Esophagus muscularis mucosa (tissue), 4 donors: Measurements from ENCODE around the gene SOBP. TPM values are rescaled to one million over a fixed set of nuclear protein-coding genes. Genes with fewer than 3 reads are reported as not detected.

Source experiments
- DNase-seq: peaks from one replicate; pipeline ENCODE4 v3.0.0-alpha.2; 2017; ENCODE audit errors: extremely low spot score
- H3K27ac ChIP-seq, 4 donors: fragments of 200-600 bp; sonication (generic); replicated peaks in 1 of 4; 1 replicate in 3 of 4; 2 replicates in 1 of 4; pipeline ENCODE4 v1.5.1; 2016 to 2019; ENCODE audit warnings: mild to moderate bottlenecking in 1 of 4
- H3K27me3 ChIP-seq, 4 donors: fragments of 200-600 bp; sonication (generic); one replicate each; pipeline versions ENCODE4 v1.5.1 to v1.6.0; 2016 to 2019
- H3K36me3 ChIP-seq, 4 donors: fragments of 200-600 bp; sonication (generic); one replicate each; pipeline ENCODE4 v1.5.1; 2016 to 2019
- H3K4me1 ChIP-seq, 4 donors: fragments of 200-600 bp; sonication (generic); one replicate each; pipeline ENCODE4 v1.5.1; 2016 to 2019
- H3K4me3 ChIP-seq, 4 donors: fragments of 200-600 bp; sonication (generic); 1 replicate in 2 of 4; 2 replicates in 2 of 4; pipeline ENCODE4 v1.5.1; 2016 to 2019; ENCODE audit warnings: mild to moderate bottlenecking in 4 of 4, moderate library complexity in 1 of 4
- H3K9me3 ChIP-seq, 4 donors: fragments of 200-600 bp; sonication (generic); 1 replicate in 3 of 4; 2 replicates in 1 of 4; pipeline ENCODE4 v1.5.1; 2016 to 2019
- CTCF ChIP-seq, 3 experiments: fragments of 200-600 bp in 2 of 3; fragments of 450-650 bp in 1 of 3; sonication (generic) in 2 of 3; IDR thresholded peaks; one replicate each; pipeline ENCODE4 v1.5.1; 2017 to 2019; ENCODE audit warnings: antibody characterized with exemption in 3 of 3, mild to moderate bottlenecking in 2 of 3, moderate library complexity in 1 of 3
- EP300 ChIP-seq: sonication (generic); formaldehyde crosslinking; IDR thresholded peaks from one replicate; pipeline ENCODE4 v1.6.1; 2017; ENCODE audit warnings: antibody characterized with exemption
- POLR2A ChIP-seq: fragments of 450-650 bp; IDR thresholded peaks from one replicate; pipeline ENCODE4 v1.6.1; 2017; ENCODE audit warnings: antibody characterized with exemption, moderate library complexity, mild to moderate bottlenecking, low read depth
- POLR2AphosphoS5 ChIP-seq, 2 donors: sonication (generic); formaldehyde crosslinking; IDR thresholded peaks; one replicate each; pipeline ENCODE4 v1.6.1; 2017; ENCODE audit warnings: antibody characterized with exemption in 2 of 2
- WGBS: methylation state at CpG from one replicate; pipeline ENCODE4 v1.1.5; 2018; 5-methylcytosine and 5-hydroxymethylcytosine counted together
- intact Hi-C: fragments of 100-400 bp; cut with DNase I; formaldehyde crosslinking; loops from one replicate; pipeline ENCODE4 v1.15.1; 2023
- total RNA-seq, 4 donors: library from RNA; depleted of rRNA; stranded (reverse); fragments of >200 nt; gene quantifications; one replicate each; pipeline versions ENCODE4 v1.1.0 to v1.2.1, GENCODE V29; 2016

The SOBP gene
- total RNA-seq, 4 donors from 2014 or later: 18.6 to 44.1 (median 27.6) TPM

- H3K36me3 ChIP-seq: peaks cover 0 to 7% (median 4%) of the 10 kb centered on the region in 4 donors
- WGBS: 35% methylated on average over 18 of the region's 101 CpGs
- no peak for DNase-seq
- H3K4me1 ChIP-seq: peaks cover 0 to 29% (median 20%) of the 10 kb centered on the region in 4 donors
- peak overlapping the region; percentile 32 to 51 (median 38) for H3K4me3 ChIP-seq
- intact Hi-C loops: loop anchor here (10.0 kb wide), 1 partner anchor 150 kb away; no protein-coding TSS in a partner anchor
- TF ChIP-seq POLR2AphosphoS5 (IDR thresholded peaks at IDR 0.05) (no peak), CTCF (IDR thresholded peaks at IDR 0.05) (no peak), POLR2A (no peak), EP300 (no peak)
- H3K9me3 ChIP-seq: no peaks in the 10 kb centered on the region
- H3K27ac ChIP-seq: no peak overlapping the region
- H3K27me3 ChIP-seq: peaks cover 0 to 12% (median 0%) of the 10 kb centered on the region in 4 donors
These were observed 144.6 kb downstream of the SOBP start for GRCh38 chr6:107634324-107635056.

GRCh38 chr6:107635057-107635515, 145.2 kb downstream of the SOBP start:
- Histone ChIP-seq H3K27me3 (peaks cover 0 to 12% (median 0%) of the 10 kb centered on the region in 4 donors), H3K27ac (no peak overlapping the region), H3K9me3 (no peaks in the 10 kb centered on the region), H3K36me3 (peaks cover 0 to 7% (median 4%) of the 10 kb centered on the region in 4 donors), H3K4me3 (peak overlapping the region; percentile 32 to 51 (median 38)), H3K4me1 (peaks cover 0 to 23% (median 14%) of the 10 kb centered on the region in 4 donors)
- DNase-seq: no peak
- TF ChIP-seq POLR2A: no peak
- TF ChIP-seq POLR2AphosphoS5 (IDR thresholded peaks at IDR 0.05): no peak
- no peak for TF ChIP-seq CTCF (IDR thresholded peaks at IDR 0.05)
- no peak for TF ChIP-seq EP300
- intact Hi-C loops: loop anchor here (10.0 kb wide), 1 partner anchor 150 kb away; no protein-coding TSS in a partner anchor
- WGBS: 78% methylated on average over 25 of the region's 40 CpGs

GRCh38 chr6:107636486-107636885, 146.6 kb downstream of the SOBP start:
- Histone ChIP-seq H3K4me3 (no peak overlapping the region), H3K27me3 (peaks cover 0 to 12% (median 0%) of the 10 kb centered on the region in 4 donors), H3K4me1 (peaks cover 8 to 26% (median 16%) of the 10 kb centered on the region in 4 donors), H3K27ac (no peak overlapping the region), H3K36me3 (peaks cover 0 to 7% (median 4%) of the 10 kb centered on the region in 4 donors), H3K9me3 (no peaks in the 10 kb centered on the region)
- no peak for TF ChIP-seq CTCF (IDR thresholded peaks at IDR 0.05)
- no peak for TF ChIP-seq POLR2AphosphoS5 (IDR thresholded peaks at IDR 0.05)
- no peak for TF ChIP-seq POLR2A
- no peak for TF ChIP-seq EP300
- 97% methylated on average over 10 of the region's 10 CpGs for WGBS
- intact Hi-C loops: loop anchor here (10.0 kb wide), 1 partner anchor 152 kb away; no protein-coding TSS in a partner anchor
- DNase-seq: no peak

- WGBS: 89% methylated on average over 11 of the region's 11 CpGs
- no peak overlapping the region for H3K27ac ChIP-seq
- intact Hi-C loops: loop anchor here (10.0 kb wide), 1 partner anchor 153 kb away; no protein-coding TSS in a partner anchor
- no peak overlapping the region for H3K4me3 ChIP-seq
- H3K4me1 ChIP-seq: peaks cover 19 to 30% (median 24%) of the 10 kb centered on the region in 4 donors
- peaks cover 0 to 7% (median 4%) of the 10 kb centered on the region in 4 donors for H3K36me3 ChIP-seq
- H3K9me3 ChIP-seq: no peaks in the 10 kb centered on the region
- TF ChIP-seq EP300: no peak
- TF ChIP-seq CTCF (IDR thresholded peaks at IDR 0.05): no peak
- no peak for TF ChIP-seq POLR2A
- TF ChIP-seq POLR2AphosphoS5 (IDR thresholded peaks at IDR 0.05): no peak
- H3K27me3 ChIP-seq: peaks cover 0 to 12% (median 0%) of the 10 kb centered on the region in 4 donors
- DNase-seq: no peak
These were observed 147.7 kb downstream of the SOBP start for GRCh38 chr6:107637316-107638315.
